ENCODE measurements around the gene CD72.

DNA sequence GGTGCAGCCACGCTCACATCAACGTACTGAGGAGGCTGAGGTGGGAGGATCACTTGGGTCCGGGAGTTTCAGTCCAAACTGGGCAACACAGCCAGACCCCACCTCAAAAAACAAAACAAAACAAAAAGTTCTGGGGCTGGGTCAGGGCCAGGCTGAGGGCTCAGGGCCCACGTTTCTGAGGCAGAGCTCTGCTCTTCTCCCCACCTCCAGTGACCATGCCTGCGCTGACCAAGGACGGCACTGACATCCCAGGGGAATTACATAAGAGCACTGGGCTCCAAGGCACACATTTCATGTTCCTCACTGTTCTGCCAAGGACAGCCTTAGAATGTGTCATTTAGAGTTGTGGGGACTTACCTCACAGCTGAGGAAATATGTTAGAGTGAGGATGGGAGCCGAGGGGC is 53.6 kb downstream of the CD72 start:
- TF ChIP-seq CTCF (conservative IDR thresholded peaks at IDR 0.05; ENCODE audit: low read depth, low read length) (no peak), EZH2 (IDR thresholded peaks at IDR 0.05; ENCODE audit: low read length, unreplicated experiment) (no peak), EZH2phosphoT487 (IDR thresholded peaks at IDR 0.05; ENCODE audit: borderline replicate concordance, low read length) (no peak)

Data from PC-3 (cell line).